SU-DHL-6 (cell line): Measurements from ENCODE around the gene CTNNBIP1.

ENCODE experiments used
- CTCF ChIP-seq: fragments of 200-600 bp; sonication (generic); IDR thresholded peaks from one replicate; pipeline ENCODE4 v1.5.1; 2017; ENCODE audit warnings: antibody characterized with exemption, mild to moderate bottlenecking, low read length, moderate library complexity; ENCODE audit not compliant: insufficient read depth, poor library complexity, severe bottlenecking
- EZH2phosphoT487 ChIP-seq: fragments of 200-600 bp; sonication (generic), shearing (Covaris generic); conservative IDR thresholded peaks from 2 replicates; pipeline ENCODE4 v1.6.1; 2018; ENCODE audit warnings: mild to moderate bottlenecking, antibody characterized with exemption, low read length, moderate library complexity, mixed read lengths

- TF ChIP-seq CTCF (no peak), EZH2phosphoT487 (no peak)
Measured at GRCh38 chr1:9922342-9922741, 12.3 kb upstream of the CTNNBIP1 start.
